Measurements from ENCODE around the gene ZKSCAN1.

The ZKSCAN1 gene

GRCh38 chr7:100069991-100070390, 54.6 kb downstream of the ZKSCAN1 start:
- H3K4me3 ChIP-seq (ENCODE audit: low read depth in 1 of 2, low read length in 1 of 2): no peak overlapping the region
- no peak overlapping the region for H3K27ac ChIP-seq
- peaks cover 57% of the 10 kb centered on the region for H3K36me3 ChIP-seq
- TF ChIP-seq, protein P1, sequence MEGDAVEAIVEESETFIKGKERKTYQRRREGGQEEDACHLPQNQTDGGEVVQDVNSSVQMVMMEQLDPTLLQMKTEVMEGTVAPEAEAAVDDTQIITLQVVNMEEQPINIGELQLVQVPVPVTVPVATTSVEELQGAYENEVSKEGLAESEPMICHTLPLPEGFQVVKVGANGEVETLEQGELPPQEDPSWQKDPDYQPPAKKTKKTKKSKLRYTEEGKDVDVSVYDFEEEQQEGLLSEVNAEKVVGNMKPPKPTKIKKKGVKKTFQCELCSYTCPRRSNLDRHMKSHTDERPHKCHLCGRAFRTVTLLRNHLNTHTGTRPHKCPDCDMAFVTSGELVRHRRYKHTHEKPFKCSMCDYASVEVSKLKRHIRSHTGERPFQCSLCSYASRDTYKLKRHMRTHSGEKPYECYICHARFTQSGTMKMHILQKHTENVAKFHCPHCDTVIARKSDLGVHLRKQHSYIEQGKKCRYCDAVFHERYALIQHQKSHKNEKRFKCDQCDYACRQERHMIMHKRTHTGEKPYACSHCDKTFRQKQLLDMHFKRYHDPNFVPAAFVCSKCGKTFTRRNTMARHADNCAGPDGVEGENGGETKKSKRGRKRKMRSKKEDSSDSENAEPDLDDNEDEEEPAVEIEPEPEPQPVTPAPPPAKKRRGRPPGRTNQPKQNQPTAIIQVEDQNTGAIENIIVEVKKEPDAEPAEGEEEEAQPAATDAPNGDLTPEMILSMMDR (IDR thresholded peaks at IDR 0.05): no peak
- peaks cover 32% of the 10 kb centered on the region for H3K9me3 ChIP-seq
- no peaks in the 10 kb centered on the region for H3K4me1 ChIP-seq (ENCODE audit: control insufficient read depth in 1 of 2, insufficient read depth in 1 of 2, low read depth in 1 of 2, low read length in 1 of 2)
- no peaks in the 10 kb centered on the region for H3K27me3 ChIP-seq

GRCh38 chr7:100071018-100071723, 55.8 kb downstream of the ZKSCAN1 start:
- Histone ChIP-seq H3K4me3 (ENCODE audit: low read depth in 1 of 2, low read length in 1 of 2) (no peak overlapping the region), H3K4me1 (ENCODE audit: control insufficient read depth in 1 of 2, insufficient read depth in 1 of 2, low read depth in 1 of 2, low read length in 1 of 2) (no peaks in the 10 kb centered on the region), H3K27ac (no peak overlapping the region), H3K27me3 (no peaks in the 10 kb centered on the region), H3K9me3 (peaks cover 32% of the 10 kb centered on the region), H3K36me3 (peaks cover 63% of the 10 kb centered on the region)
- TF ChIP-seq, protein P1 (IDR thresholded peaks at IDR 0.05): no peak

DNA sequence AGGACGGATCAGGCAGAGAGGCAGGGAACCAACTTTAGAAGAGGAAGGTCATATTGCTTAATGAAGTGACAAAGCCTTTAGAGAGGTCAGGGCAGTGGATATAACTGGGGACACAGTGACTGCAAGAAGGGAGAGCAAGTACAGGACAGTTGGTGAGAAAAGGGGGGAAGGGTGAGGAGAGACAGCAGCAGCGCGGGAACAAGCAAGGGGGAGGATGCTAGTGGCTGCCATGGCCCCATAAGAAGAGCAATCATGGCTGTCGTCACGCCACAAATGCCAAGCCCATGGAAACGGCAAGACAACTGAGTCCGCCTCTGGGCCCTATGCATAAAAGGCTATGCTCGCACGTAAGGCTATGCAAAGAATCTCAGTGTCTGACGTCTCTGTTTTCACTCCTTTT, 57.1 kb downstream of the ZKSCAN1 start:
- H3K4me1 ChIP-seq (ENCODE audit: control insufficient read depth in 1 of 2, insufficient read depth in 1 of 2, low read depth in 1 of 2, low read length in 1 of 2): no peaks in the 10 kb centered on the region
- H3K27ac ChIP-seq: no peak overlapping the region
- H3K27me3 ChIP-seq: no peaks in the 10 kb centered on the region
- TF ChIP-seq, protein P1 (IDR thresholded peaks at IDR 0.05): no peak
- H3K9me3 ChIP-seq: peaks cover 32% of the 10 kb centered on the region
- no peak overlapping the region for H3K4me3 ChIP-seq (ENCODE audit: low read depth in 1 of 2, low read length in 1 of 2)
- peaks cover 74% of the 10 kb centered on the region for H3K36me3 ChIP-seq

GRCh38 chr7:100074841-100075240, 59.4 kb downstream of the ZKSCAN1 start:
- no peak overlapping the region for H3K27ac ChIP-seq
- peaks cover 31% of the 10 kb centered on the region for H3K9me3 ChIP-seq
- peaks cover 75% of the 10 kb centered on the region for H3K36me3 ChIP-seq
- no peaks in the 10 kb centered on the region for H3K27me3 ChIP-seq
- no peaks in the 10 kb centered on the region for H3K4me1 ChIP-seq (ENCODE audit: control insufficient read depth in 1 of 2, insufficient read depth in 1 of 2, low read depth in 1 of 2, low read length in 1 of 2)
- H3K4me3 ChIP-seq (ENCODE audit: low read depth in 1 of 2, low read length in 1 of 2): no peak overlapping the region
- TF ChIP-seq, protein P1 (IDR thresholded peaks at IDR 0.05): no peak

DNA sequence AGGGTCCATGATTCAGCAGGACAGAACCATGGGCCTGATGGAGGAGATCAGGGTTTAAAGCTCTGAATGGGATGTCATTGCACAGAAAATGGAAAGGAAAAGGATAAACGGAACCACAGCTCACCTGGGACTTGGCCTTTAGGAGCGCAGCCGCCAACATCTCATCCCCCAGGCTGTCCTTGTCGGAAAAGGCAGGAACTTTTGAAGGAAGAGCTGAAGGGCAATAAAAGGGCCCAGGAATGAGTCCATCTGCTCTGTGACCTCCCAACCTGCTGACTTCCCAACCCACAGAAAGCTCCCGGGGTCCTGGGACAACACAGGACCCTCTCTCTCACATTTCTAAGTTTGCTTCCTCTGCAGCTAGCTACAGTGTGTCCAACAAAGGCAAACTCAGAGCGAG, 60.0 kb downstream of the ZKSCAN1 start:
- peaks cover 25% of the 10 kb centered on the region for H3K9me3 ChIP-seq
- H3K36me3 ChIP-seq: peaks cover 69% of the 10 kb centered on the region
- TF ChIP-seq, protein P1 (IDR thresholded peaks at IDR 0.05): no peak

More for the DNA sequence above, 60.0 kb downstream of the ZKSCAN1 start:
- Histone ChIP-seq H3K27me3 (no peaks in the 10 kb centered on the region), H3K4me1 (ENCODE audit: control insufficient read depth in 1 of 2, insufficient read depth in 1 of 2, low read depth in 1 of 2, low read length in 1 of 2) (no peaks in the 10 kb centered on the region), H3K27ac (no peak overlapping the region), H3K4me3 (ENCODE audit: low read depth in 1 of 2, low read length in 1 of 2) (no peak overlapping the region)
